NCI-H510A (cell line): Measurements from ENCODE around the gene GNE.
"Not testable (repeated sequence)": the region's sequence is repeated elsewhere in the genome, so short reads cannot be mapped to it uniquely, and the experiment has no call there.

Source experiments
- DNase-seq: peaks from one replicate; lab custom pipeline; 2025; lab: John Stamatoyannopoulos, UW

The GNE gene

DNA sequence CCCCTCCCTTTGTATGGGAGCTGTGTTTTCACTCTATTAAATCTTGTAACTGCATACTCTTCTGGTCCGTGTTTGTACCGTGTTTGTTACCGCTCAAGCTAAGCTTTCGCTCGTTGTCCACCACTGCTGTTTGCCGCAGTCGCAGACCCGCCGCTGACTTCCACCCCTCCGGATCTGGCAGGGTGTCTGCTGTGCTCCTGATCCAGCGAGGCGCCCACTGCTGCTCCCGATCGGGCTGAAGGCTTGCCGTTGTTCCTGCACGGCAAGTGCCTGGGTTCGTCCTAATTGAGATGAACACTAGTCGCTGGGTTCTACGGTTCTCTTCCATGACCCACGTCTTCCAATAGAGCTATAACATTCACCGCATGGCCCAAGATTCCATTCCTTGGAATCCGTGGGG is 6.6 kb upstream of the GNE start:
- DNase-seq, result no peak

DNA sequence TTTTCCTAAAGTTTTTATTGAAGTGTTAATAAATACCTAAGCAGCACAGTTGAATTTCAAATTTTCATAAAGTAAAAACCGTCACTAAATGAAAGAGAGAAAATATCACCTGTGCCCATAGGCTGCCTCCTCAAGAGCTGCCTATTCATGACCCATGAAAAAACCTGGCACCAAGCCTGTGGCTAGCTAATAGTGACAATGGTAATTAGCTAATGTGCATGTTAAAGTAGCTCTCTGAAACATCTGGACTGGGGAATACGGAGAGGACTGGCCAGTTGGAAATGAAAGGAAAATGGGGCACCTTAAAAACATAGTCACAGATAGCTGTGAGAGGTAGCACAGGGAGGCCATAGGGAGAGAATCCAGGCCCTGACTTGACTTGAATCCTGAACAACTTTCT is 5.4 kb upstream of the GNE start:
- no peak for DNase-seq

DNA sequence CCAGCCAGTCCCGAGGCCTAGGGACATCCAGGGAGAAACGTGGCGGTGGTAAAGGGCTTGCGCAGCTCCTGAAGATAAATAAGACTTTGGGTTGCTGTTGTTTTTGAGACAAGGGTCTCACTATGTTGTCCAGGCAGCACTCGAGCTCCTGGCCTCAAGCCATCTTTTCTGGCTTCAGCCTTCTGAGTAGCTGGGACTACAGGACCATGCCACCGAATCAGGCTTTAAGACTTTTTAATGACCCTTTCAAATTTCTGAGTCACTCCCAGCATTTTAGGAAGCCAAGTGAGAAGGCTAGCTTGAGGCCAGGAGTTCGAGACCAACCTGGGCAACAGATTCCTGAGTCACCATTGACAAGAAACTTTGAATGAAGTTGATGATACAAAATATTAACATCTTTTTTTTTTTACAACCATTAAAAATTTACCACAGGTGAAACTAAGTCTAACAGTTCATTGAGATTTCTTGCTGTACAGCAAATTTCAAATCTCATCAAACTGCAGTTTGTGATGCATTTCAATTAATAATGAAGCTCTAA is 817 bp upstream of the GNE start:
- DNase-seq, result no peak

DNA sequence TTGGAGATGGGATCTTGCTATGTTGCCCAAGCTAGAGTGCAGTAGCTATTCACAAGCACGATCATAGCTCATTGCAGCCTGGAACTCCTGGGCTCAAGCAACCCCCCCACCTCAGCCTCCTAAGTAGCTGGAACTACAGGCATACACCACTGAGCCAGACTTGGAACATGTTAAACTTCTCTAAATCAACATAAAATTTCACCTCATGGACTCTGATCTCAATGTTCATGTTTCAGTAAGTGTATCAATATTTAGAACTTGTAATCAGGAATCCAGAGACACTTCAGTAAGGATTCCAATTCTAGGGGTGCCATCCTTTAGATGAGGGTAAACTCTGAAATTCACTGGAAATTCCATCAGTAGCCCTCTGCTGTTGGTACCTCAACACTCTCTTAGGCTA is 6.8 kb downstream of the GNE start:
- no peak for DNase-seq

DNA sequence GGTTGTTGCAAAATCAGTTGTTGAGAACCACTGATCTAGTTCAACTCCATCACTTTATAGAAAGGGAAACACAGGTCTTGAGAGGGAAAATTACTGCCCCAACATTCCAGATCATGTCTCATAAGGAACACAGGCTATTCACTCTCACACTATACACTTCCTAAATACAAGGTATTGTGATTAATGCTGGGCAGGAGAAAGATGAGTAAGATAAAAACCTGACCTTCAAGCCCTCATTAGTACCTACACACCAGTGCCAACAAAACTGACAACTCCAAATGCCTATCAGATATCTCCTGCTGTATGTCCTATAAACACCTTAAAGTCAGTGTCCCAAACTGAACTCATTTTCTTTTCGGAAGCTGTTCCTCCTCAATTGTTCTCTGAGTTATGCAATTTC is 8.2 kb downstream of the GNE start:
- DNase-seq, result no peak

DNA sequence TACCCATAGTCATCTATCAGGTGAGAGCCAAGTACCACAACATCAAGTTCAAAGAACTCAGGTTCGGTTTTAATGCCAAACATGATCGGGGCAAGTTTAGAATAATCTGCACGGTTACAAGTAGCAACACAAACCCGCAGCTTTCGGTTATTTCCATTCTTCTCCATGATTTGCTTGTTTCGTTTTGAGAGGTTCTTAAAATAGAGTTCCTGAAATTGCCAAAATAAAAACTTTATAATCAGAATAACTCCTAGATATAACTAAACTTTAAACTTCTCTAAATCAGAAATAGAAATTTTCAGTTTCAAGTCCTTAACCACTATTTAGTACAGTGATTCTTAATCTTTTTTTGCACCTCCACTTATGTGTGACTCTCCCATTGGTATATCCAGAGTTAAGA is 9.1 kb downstream of the GNE start:
- no peak for DNase-seq

DNA sequence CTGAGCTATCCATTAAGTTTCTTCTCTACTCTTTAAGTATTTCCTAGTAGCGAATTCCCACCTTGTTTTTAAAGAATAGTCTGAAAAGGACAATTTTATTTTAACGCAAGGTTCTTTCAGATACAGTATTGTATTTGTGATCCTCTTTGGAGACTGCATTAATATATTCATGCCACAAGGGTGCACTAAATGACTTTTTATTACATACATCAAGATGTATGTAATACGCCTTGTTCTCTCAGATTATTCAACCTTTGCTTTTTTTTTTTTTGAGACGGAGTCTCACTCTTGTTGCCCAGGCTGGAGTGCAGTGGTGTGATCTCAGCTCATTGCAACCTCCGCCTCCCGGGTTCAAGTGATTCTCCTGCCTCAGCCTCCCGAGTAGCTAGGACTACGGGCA is 10.2 kb downstream of the GNE start:
- not testable (repeated sequence) for DNase-seq

DNA sequence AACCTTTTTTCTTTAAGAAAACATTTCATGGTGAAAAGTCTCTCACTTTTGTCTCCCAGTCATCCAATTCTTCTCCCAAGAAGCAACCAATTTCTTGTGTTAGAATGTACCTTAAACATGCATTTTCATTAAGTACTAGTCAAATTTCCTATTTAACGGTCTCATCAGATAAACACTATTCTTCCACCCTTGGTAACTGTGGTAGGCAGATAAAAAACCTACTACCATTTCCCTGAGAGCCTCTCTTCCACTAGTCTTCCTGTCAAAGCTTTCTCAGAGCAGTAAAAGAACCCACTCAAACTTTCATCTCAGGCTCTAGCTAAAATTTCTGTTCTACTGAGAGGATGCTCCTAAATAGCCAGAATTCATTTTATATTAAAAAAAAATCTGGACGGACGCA is 10.9 kb downstream of the GNE start:
- DNase-seq, result no peak

DNA sequence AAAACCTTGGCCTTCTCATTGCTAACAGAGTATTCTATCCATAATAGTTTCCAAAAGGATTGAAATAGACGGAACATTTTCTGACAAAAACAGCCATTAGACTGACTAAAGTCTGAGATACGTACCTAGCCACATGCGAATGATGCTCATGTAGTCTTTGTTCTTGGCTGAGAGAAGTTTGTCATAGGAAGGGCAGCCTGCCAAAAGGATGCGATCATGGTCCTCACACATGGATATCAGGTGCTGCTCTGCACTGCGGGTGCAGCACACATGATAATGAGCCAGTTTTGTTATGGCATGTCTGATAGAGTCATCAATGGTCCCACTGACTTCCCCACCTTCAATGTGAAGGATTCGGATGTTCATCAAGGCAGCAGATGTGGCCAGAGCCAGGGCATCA is 12.3 kb downstream of the GNE start:
- DNase-seq, result no peak

DNA sequence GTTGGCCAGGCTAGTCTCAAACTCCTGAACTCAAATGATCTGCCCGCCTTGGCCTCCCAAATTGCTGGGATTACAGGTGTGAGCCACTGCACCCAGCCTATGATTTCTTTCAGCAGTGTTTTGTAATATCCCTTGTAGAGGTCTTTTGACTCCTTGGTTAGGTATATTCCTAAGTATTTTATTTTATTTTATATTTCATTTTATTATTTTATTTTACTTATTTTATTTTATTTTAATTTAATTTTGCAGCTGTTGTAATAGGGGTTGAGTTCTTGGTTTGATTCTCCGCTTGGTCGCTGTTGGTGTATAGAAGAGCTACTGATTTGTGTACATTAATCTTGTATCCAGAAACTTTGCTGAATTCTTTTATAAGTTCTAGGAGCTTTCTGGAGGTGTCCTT is 18.6 kb downstream of the GNE start:
- not testable (repeated sequence) for DNase-seq

DNA sequence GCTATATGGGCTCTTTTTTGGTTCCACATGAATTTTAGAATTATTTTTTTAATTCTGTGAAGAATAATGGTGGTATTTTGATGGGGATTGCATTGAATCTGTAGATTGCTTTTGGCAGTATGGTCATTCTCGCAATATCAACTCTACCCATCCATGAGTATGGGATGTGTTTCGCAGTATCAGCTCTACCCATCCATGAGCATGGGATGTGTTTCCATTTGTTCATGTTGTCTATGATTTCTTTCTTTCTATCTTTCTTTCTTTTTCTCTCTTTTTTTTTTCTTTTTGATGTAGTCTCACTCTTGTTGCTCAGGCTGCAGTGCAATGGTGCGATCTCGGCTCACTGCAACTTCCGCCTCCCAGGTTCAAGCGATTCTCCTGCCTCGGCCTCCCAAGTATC is 19.0 kb downstream of the GNE start:
- DNase-seq, result not testable (repeated sequence)

DNA sequence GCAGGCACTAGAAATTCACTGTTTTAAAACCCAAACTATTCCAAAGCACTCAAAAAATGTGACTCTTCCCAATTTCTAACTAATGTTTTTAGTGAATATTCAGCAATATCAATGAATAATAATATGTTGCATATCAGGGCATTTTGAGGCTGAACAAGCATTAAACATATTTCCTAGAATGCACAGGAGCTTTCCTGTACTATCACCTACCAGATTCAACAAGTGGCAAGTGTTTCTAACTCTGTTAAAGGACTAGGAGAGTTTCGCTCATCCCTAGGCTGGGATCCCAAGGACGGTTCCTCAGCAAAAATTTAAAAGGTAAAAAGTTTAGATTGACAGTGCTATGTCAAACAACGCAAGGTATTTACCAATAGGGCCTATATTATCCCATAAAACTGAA is 21.0 kb downstream of the GNE start:
- no peak for DNase-seq

DNA sequence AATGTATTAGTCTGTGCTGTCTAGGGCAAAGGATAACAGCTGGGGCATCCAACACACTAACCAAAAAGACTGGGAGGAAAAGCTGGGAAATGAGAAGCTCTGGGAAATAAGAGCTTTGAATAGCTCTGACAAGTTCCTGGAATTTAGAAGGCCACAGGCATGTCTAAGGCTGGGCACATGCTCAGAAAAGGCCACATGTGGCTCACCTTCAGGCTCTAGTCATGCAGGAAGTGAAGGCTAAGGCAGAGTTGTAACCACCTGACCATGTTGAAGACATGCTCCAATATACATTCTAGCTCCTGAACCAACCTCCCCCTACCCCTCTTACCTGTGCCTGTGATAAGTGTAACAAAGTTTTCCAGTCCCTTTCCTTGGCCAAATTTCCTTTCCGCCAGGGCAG is 35.8 kb downstream of the GNE start:
- no peak for DNase-seq

DNA sequence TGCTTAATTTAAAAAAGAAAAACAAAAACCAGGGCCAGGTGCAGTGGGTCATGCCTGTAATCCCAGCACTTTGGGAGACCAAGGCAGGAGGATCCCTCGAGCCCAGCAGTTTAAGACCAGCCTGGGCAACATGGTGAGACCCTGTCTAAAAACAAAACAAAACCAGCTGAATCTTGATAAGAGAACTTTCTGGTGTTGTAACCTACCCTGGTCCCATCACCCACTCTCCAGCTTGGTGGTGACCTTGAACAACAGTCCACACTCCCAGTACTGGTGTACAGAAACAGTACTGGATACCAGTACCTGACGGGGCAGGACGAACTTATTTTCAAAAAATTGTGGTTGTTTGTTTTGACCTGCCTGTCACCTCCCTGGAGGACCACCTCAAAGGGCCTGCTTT is 36.6 kb downstream of the GNE start:
- no peak for DNase-seq

DNA sequence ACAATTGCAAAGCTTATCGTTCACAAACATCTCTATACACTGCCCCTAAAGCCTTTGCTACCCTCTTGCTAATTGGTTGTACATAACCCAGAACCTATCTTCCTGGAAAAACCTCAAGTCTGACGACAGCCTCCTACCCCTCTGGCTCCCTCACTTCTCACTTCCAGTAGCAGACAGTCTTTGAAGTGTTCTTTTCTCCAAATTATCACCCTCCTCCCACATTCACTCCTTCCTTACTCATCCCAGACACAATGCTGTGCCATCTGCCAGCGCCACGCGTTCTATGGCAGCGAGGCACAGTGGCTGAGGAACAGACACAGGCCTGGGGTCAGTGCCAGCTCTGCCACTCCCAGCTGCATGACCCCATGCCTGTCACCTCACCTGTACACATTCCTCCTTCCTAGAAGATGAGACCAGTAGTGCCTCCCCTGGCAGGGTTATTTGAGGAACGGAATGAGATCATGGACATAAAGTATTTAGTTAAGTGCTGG is 39.8 kb downstream of the GNE start:
- DNase-seq, result no peak

DNA sequence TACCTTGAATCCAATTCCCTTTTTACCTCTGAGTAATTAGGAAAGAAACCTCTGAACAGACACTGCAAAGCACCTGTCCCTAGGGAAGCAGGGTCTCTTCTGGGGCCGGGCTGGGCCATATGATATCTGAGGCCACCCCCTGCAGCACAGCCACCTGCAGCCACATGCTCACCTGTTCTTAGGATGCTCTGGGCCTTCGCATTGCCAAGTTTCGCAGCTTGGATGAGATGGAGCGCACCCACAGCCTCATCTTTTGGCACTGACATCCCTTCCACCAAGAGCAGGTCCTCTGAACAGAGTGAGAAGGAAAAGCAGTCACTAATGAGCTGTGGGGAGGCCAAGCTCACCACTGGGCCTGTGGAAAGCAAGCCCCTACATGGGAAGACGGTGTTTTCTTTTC is 40.2 kb downstream of the GNE start:
- no peak for DNase-seq

DNA sequence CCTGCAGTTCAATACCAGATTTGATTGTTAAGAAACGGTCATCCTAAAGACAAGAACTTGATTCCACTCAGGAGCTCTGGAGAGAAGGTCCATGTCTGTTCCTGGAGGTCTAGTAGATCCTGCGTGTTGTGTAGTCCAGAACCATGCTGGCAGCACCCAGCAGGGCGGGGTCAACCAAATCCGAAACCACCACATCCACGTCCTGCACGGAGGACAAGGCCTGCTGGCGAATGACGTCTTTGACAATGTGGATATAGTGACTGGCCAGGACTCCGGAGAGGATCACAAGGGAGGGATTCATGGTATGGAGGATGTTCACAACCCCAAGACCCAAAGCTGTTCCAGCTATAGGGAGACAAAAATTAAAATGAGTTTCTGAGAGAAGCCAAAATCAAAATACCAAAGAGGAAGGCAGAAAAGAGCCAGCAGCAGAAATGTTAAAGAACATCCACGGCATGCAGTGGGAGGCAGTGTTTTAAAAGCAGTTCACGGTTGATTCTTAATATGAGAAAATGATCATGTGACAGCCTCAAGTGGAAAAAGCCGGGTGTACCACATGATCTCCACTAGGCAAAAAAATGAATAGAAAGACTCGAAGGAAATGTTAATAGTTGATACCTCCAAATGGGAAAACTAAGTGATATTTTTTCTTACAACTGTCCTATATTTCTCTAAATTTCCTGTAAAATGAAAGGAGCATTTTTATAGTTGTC is 40.8 kb downstream of the GNE start:
- no peak for DNase-seq

DNA sequence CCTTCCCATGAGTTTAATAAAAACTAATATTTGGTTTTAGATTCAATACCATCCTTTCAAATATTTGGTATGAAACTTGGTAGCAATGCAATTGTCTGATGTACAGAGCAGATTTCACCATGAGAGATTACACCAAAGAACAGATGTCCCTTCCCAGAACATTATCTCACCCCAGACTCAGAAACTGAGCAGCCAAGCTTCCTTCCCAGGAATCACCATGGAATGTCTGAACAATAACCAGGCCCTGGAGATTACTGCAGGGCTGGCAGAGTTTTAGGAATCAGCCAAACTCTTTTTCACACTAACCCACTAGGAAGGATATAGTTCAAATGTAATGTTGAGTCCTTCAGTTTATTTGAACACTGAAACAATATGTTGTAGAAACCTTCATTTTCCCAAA is 43.7 kb downstream of the GNE start:
- no peak for DNase-seq

DNA sequence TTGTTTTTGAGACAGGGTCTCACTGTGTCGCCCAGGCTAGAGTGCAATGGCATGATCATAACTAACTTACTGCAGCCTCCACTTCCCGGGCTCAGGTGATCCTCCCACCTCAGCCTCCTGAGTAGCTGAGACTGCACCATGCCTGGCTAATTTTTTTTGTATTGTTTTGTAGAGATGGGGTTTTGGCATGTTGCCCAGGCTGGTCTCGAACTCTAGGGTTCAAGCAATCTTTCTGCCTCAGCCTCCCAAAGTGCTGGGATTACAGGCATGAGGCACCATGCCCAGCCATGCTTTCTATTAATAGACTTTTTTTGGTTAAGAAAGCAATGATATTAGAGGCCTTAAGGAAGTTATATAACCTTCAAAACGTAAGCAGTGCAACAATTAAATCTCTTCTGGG is 44.3 kb downstream of the GNE start:
- DNase-seq, result no peak

DNA sequence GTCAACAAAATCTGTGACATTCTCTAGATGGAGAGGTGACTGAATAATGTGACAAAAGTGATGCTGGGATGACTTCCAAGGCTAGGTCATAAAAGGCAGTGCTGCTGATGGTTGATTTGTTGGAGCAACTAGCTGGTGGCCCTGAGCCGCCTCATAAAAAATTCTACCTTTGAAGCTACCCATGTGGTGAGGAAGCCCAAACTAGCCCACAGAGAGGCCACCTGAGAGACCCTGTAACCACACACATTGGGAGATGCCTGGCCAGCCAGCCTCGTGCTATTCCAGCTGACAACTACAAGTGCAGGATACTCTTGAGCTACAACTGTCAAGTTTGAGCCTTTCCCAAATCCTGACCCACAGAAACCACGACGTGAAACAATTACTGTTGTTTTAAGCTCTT is 44.9 kb downstream of the GNE start:
- DNase-seq, result no peak

DNA sequence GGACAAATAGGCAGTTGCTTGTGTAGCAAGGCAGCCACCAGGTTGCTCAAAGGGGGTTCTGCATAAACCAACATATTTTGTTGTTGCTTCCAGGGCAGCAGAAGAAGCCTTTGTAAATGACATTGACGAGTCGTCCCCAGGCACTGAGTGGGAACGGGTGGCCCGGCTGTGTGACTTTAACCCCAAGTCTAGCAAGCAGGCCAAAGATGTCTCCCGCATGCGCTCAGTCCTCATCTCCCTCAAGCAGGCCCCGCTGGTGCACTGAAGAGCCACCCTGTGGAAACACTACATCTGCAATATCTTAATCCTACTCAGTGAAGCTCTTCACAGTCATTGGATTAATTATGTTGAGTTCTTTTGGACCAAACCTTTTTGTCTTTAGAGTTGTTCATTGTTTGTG is 46.7 kb downstream of the GNE start:
- no peak for DNase-seq

DNA sequence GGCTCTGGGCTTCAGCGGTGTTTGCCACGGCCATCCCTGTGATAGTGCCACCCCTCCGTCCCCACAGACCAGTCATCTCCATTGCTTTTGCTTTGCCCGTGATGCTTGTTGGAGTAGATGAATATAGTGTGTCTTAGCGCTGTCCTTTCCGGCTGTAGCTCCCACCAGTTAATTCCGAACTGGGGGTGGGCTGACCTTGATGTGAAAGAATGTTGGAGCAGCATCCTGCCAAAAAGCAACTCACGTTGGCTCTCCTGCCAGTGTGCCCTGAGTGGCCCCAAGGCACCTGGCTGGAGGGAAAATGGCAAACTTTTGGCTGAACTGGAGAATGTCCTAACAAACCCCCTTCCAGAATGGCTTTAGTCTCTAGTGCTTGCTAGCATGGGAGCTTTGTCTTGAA is 47.5 kb downstream of the GNE start:
- no peak for DNase-seq

DNA sequence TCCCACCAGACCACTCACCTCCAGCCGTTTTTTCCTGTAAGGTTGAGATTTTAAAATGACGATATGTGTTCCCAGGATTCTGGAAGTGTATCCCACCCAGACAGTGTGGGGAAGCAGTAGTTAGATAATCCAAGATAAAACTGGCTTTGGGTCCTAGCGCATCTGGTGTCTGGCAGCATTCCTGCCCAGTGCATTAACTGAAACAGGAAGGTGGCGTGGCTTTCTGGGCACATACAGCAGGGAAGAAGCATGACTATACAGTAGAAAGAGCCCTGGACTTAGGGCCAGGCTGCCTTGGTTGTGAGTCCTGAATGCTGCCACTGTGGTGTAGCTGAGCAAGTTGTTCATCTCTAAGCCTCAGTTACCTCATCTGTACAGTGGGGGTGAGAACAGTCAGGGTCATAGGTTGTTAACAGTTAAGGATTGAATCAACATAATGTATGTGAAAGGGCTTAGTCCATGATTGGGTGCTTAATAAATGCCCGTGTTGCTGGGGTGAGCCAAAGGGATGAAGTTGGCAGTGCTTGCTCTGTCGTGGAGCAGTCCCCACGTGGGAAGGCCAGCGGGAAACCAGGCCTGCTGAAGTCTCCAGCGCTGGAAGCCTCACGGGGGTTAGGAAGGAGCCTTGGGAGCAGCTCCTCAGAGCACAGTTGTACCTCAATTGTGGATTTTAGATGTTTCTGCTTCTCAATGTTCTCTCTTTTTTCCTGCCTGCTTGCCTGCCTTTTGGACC is 49.6 kb downstream of the GNE start:
- DNase-seq, result no peak
